Stomach (tissue), 9 donors: ENCODE data around the gene NADK. TPM values are rescaled to one million over a fixed set of nuclear protein-coding genes. Genes with fewer than 3 reads are reported as not detected.
A peak's percentile ranks its signal among the peaks of the same experiment; 100 is the strongest.

Source experiments
- DNase-seq, 2 donors: peaks; one replicate each; pipeline versions ENCODE4 v3.0.0 to v3.0.0-alpha.2; 2013 to 2019
- H3K27ac ChIP-seq, 5 donors: fragments of 200-600 bp in 4 of 5; sonication (generic) in 4 of 5; one replicate each; pipeline ENCODE4 v1.5.1; 2013 to 2019; ENCODE audit warnings: mild to moderate bottlenecking in 1 of 5, moderate library complexity in 1 of 5
- H3K27me3 ChIP-seq, 3 donors: fragments of 200-600 bp; sonication (generic); one replicate each; pipeline ENCODE4 v1.5.1; 2017 to 2019; ENCODE audit warnings: mixed run types in 1 of 3
- H3K36me3 ChIP-seq, 4 donors: fragments of 200-600 bp; sonication (generic); 1 replicate in 3 of 4; 2 replicates in 1 of 4; pipeline ENCODE4 v1.5.1; 2016 to 2019
- H3K4me1 ChIP-seq, 4 donors: fragments of 200-600 bp; sonication (generic); one replicate each; pipeline ENCODE4 v1.5.1; 2016 to 2019
- H3K4me3 ChIP-seq, 4 donors: fragments of 200-600 bp; sonication (generic) in 3 of 4; one replicate each; pipeline ENCODE4 v1.5.1; 2016 to 2019; ENCODE audit warnings: mild to moderate bottlenecking in 1 of 4
- H3K9me3 ChIP-seq, 4 donors: fragments of 200-600 bp; sonication (generic); one replicate each; pipeline ENCODE4 v1.5.1; 2016 to 2019
- EP300 ChIP-seq: sonication (generic); formaldehyde crosslinking; IDR thresholded peaks from one replicate; pipeline ENCODE4 v1.6.1; 2017; ENCODE audit warnings: antibody characterized with exemption
- POLR2A ChIP-seq, 4 donors: fragments of 450-650 bp; IDR thresholded peaks; one replicate each; pipeline ENCODE4 v1.6.1; 2016; ENCODE audit warnings: antibody characterized with exemption in 4 of 4, control low read depth in 2 of 4, mild to moderate bottlenecking in 1 of 4, moderate library complexity in 1 of 4
- POLR2AphosphoS5 ChIP-seq, 3 donors: sonication (generic); formaldehyde crosslinking; IDR thresholded peaks; one replicate each; pipeline ENCODE4 v1.6.1; 2016; ENCODE audit warnings: antibody characterized with exemption in 3 of 3
- WGBS, 5 donors: extraction: QIAGEN DNeasy Blood & Tissue Kit in 3 of 5; methylation state at CpG; one replicate each; pipeline versions ENCODE4 v1.1.5 to v1.1.7; 2013 to 2018; 5-methylcytosine and 5-hydroxymethylcytosine counted together
- intact Hi-C: fragments of 100-400 bp; cut with DNase I; formaldehyde crosslinking; loops from one replicate; pipeline ENCODE4 v1.15.1; 2023; ENCODE audit warnings: low total_unique reads
- polyA plus RNA-seq, 3 donors: library from polyadenylated mRNA; stranded (reverse); fragments of 200-250 nt; gene quantifications; one replicate each; pipeline ENCODE4 v1.2.3, GENCODE V29; 2013
- total RNA-seq, 5 donors: library from RNA; depleted of rRNA; stranded (reverse); fragments of >200 nt; gene quantifications; one replicate each; pipeline versions ENCODE4 v1.1.0 to v1.2.3, GENCODE V29; 2014 to 2016
- TF ChIP-seq, protein P1 (sequence below), 7 experiments: fragments of 450-650 bp in 4 of 7; fragments of 200-600 bp in 3 of 7; sonication (generic) in 3 of 7; IDR thresholded peaks; one replicate each; pipeline ENCODE4 v1.5.1; 2016 to 2019; ENCODE audit warnings: antibody characterized with exemption in 7 of 7, control low read depth in 2 of 7, mild to moderate bottlenecking in 1 of 7
- donor health status: healthy with polysubstance abuse.
- donor health status: Bipolar disorder and iron deficiency.
- donor health status: healthy.

NADK gene
- total and polyA plus RNA-seq, 8 donors = 38.6 to 202 (median 71.4) TPM

DNA sequence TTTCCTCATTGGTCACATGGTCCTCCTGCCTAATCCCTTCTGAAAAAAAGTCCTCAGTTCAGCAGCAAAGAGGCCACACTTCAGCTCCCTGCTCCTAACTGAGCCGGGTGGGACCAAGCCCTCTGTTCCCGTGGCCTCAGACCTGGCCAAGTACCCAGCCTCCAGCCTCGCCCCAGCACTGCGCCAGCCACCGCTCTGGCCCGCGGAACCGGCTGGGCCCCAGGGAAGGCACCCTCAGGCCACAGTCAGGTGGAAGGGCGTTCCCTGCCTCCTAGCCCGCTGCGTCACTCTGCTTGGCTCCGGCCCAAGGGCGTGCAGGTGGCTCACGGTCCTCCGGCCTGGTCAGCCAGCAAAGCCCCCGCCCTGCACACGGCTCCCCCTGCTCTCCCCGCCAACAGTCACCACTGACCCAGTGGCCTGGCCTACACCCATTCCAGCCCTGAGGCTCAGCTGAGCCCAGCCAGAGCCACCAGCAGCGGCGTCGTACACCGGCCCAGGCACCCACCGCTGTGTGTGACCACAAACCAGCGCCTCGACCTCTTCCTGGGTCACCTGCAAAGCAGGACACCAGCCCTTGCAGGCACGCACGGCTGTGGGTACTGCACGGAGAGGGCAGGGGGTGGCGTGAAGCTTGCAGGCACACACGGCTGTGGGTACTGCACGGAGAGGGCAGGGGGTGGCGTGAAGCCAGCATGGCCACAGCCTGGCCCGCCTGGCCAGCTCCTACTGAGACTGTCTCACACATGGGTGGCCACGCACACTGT, 19.4 kb downstream of the NADK start:
- TF ChIP-seq POLR2AphosphoS5 (IDR thresholded peaks at IDR 0.05) (peak; percentile 34 to 93 (median 88)), EP300 (no peak)
- H3K36me3 ChIP-seq = peaks cover 68 to 98% (median 94%) of the 10 kb centered on the region in 4 donors
- WGBS, 5 donors = 28 to 46% (median 42%) methylated on average over 23 to 34 of the region's 34 CpGs
- H3K9me3 ChIP-seq = no peaks in the 10 kb centered on the region
- peaks cover 23 to 35% (median 31%) of the 10 kb centered on the region in 4 donors for H3K4me1 ChIP-seq
- DNase-seq = peak; percentile 95 to 99
- no peaks in the 10 kb centered on the region for H3K27me3 ChIP-seq
- peak overlapping the region; percentile 84 to 94 (median 91) for H3K27ac ChIP-seq
- intact Hi-C loops = no loop called here
- peak overlapping the region in 1 of 4 donors; percentile 26 for H3K4me3 ChIP-seq

DNA sequence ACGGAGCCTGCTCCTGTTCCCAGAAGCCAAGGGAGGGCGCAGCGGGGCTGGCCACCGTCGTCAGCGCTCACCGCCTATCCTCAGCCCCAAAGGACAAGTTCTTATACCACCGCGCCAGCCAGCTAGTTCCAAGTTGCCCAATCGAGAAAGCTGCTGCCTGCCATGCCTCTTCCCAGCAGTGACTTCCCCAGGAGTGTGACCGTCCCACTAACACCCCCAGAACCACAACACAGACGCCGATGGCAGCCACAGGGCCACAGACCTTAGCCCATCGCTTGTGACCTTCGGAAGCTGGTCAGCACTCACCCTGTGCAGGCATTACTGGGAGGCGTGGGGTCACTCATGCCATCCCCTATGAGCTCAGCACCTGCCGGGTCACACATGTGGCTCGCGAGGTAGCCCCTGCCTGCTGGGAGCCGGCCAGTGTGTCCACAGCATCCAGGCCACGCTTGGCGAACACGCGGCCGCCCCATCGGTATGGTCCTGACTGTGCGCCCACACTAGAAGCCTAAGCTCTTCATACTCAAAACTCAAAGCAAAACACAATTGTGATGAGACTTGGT, 20.1 kb downstream of the NADK start:
- Histone ChIP-seq H3K4me1 (peaks cover 23 to 35% (median 31%) of the 10 kb centered on the region in 4 donors), H3K27me3 (no peaks in the 10 kb centered on the region), H3K27ac (peak overlapping the region; percentile 84 to 94 (median 91)), H3K36me3 (peaks cover 71 to 98% (median 94%) of the 10 kb centered on the region in 4 donors), H3K9me3 (no peaks in the 10 kb centered on the region), H3K4me3 (peak overlapping the region in 3 of 4 donors; percentile 8 to 26 (median 13))
- WGBS, 5 donors = 53 to 80% (median 65%) methylated on average over 26 to 27 of the region's 27 CpGs
- TF ChIP-seq EP300 = no peak
- TF ChIP-seq POLR2AphosphoS5 (IDR thresholded peaks at IDR 0.05) = peak in 1 of 3 donors; percentile 32
- intact Hi-C loops = no loop called here
- peak in 1 of 2 donors; percentile 80 for DNase-seq

DNA sequence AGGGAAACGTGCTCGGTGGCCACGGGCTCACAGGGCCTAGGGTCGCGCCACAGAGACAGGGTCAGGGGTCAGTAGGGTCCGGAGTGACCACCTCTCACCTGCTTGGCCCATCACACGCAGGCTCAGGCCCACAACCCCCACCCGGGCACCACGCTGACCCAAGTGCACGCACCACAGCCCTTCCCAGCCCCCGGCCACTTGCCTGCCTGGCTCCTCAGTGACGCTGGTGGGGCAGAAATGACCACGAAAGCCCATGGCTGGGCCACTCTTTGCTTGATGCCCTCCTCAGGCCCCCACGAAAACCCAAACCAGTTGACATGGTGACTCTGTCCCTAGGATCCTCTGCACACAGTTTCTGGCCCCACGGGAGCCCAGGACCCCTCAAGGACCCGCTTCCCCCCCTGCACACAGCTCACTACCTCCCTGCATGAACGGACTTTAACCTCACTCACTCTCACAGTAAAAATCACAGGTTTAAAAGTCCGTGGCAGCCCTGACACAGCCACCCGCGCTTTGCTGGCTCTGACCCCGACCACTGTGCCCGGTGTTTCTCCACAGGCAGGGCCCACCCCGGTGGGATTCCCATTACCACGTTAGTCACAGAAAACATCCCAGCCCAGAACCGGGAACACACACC, 20.7 kb downstream of the NADK start:
- intact Hi-C loops = no loop called here
- peaks cover 23 to 35% (median 31%) of the 10 kb centered on the region in 4 donors for H3K4me1 ChIP-seq
- H3K4me3 ChIP-seq = peak overlapping the region in 3 of 4 donors; percentile 5 to 26 (median 8)
- H3K27ac ChIP-seq = peak overlapping the region; percentile 84 to 94 (median 91)
- peaks cover 72 to 98% (median 94%) of the 10 kb centered on the region in 4 donors for H3K36me3 ChIP-seq
- DNase-seq = no peak
- no peaks in the 10 kb centered on the region for H3K9me3 ChIP-seq
- TF ChIP-seq POLR2AphosphoS5 (IDR thresholded peaks at IDR 0.05) (no peak), EP300 (no peak), POLR2A (IDR thresholded peaks at IDR 0.05) (no peak)
- TF ChIP-seq, protein P1, sequence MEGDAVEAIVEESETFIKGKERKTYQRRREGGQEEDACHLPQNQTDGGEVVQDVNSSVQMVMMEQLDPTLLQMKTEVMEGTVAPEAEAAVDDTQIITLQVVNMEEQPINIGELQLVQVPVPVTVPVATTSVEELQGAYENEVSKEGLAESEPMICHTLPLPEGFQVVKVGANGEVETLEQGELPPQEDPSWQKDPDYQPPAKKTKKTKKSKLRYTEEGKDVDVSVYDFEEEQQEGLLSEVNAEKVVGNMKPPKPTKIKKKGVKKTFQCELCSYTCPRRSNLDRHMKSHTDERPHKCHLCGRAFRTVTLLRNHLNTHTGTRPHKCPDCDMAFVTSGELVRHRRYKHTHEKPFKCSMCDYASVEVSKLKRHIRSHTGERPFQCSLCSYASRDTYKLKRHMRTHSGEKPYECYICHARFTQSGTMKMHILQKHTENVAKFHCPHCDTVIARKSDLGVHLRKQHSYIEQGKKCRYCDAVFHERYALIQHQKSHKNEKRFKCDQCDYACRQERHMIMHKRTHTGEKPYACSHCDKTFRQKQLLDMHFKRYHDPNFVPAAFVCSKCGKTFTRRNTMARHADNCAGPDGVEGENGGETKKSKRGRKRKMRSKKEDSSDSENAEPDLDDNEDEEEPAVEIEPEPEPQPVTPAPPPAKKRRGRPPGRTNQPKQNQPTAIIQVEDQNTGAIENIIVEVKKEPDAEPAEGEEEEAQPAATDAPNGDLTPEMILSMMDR (IDR thresholded peaks at IDR 0.05) = no peak
- no peaks in the 10 kb centered on the region for H3K27me3 ChIP-seq
- WGBS, 5 donors = 69 to 82% (median 78%) methylated on average over 25 of the region's 25 CpGs

DNA sequence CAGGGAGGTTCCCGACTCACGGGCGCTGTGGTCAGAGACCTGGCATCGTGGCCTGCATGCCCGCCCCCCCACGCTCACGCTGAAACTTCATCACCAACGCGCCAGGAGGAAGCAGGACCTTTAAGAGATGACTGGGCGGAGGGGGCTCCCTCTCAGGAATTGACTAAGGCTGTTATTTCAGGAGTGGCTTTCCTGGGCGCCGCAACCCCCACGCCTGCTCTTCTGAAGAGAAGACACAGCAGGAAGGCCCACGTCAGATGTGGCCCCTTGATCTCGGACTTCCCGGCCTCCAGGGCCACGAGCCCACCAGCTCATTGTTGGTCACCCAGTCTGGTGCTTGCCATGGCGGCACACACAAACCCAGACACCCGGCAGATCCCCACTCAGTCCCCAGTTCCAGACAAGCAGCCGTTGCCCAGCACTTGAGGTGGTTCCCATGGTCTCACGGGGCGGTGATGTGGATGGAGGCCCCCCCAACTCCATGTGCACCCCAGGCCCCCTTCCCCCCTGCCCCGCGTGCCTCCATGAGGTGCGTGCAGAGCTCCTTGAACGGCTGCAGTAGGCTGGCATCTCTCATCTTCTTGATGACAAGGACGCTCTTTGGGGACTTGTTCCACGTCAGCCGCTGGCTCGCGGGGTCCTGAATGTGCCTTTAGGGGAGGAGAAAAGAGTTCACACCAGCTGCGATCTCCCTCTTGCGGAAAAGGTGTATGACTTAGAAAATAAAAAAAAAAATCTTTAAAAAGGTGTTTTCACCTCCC, 21.4 kb downstream of the NADK start:
- intact Hi-C loops = no loop called here
- no peak for DNase-seq

More for the DNA sequence above, 21.4 kb downstream of the NADK start:
- H3K27ac ChIP-seq = peak overlapping the region in 3 of 5 donors; percentile 84 to 93 (median 91)
- no peak for TF ChIP-seq POLR2AphosphoS5 (IDR thresholded peaks at IDR 0.05)
- TF ChIP-seq EP300 = no peak
- TF ChIP-seq POLR2A (IDR thresholded peaks at IDR 0.05) = no peak
- TF ChIP-seq, protein P1 (IDR thresholded peaks at IDR 0.05) = no peak
- peaks cover 23 to 35% (median 31%) of the 10 kb centered on the region in 4 donors for H3K4me1 ChIP-seq
- H3K9me3 ChIP-seq = no peaks in the 10 kb centered on the region
- no peak overlapping the region for H3K4me3 ChIP-seq
- WGBS, 5 donors = 89 to 94% (median 92%) methylated on average over 29 to 33 of the region's 33 CpGs
- peaks cover 70 to 97% (median 93%) of the 10 kb centered on the region in 4 donors for H3K36me3 ChIP-seq
- no peaks in the 10 kb centered on the region for H3K27me3 ChIP-seq
